HG03354 (cell line): Measurements from ENCODE around the gene MRPS18C.

Experiments used
- ATAC-seq: cut with Tn5 transposase; IDR thresholded peaks from one replicate; pipeline ENCODE4 v1.9.1; 2021; ENCODE audit warnings: mild to moderate bottlenecking; ENCODE audit not compliant: unreplicated experiment, poor library complexity, severe bottlenecking

Gene MRPS18C

GRCh38 chr4:83455281-83456183 is at the start of gene MRPS18C, which contains the start of gene HELQ:
Gene MRPS18C (plus strand): TSS chr4:83456058. CDS start chr4:83456078, 20 bp downstream.
Gene HELQ (minus strand): TSS chr4:83455823. CDS start chr4:83455693, 130 bp downstream.
- peak; percentile 96 for ATAC-seq

DNA sequence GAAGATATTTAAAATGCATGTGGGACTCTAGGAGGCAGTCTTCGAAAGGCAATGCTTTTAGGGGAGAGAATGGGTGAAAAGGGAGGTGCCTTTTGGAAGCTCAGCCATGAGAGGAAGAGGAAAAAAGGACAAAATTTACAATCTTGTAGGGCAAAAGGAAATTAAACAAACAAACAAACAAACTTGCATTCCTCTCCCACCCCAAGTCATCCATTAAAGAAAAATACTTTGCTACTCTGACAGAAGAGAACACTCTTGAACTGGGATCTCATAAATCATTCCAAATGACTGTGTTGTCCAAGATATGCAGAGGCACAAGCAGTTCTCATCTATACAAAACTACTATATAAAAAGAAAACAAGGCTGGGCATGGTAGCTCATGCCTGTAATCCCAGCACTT is 47.0 kb upstream of the MRPS18C start:
- no peak for ATAC-seq

GRCh38 chr4:83413676-83414075 is 42.2 kb upstream of the MRPS18C start:
- ATAC-seq: no peak

DNA sequence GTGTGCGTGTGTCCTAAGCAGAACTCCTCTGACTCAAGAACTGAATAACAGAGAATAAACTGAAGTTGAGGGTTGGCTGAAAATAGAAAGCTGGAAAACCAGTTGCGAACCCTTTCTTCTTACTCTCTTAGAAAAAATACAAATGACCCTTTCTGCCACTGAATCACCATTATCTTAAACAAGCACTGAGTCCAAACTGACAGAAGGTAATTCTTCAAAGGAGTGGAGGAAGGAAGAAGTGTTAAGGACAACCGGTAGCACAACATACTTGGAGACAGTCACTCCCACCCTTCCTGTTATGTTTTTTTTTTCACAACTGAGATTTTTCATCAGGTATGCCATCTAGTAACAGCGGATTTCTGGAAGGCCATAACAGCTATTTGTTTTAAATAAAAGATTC is 38.3 kb upstream of the MRPS18C start:
- no peak for ATAC-seq

- ATAC-seq: no peak
These were observed 37.6 kb upstream of the MRPS18C start for GRCh38 chr4:83418211-83418610.

- ATAC-seq: no peak
These were observed 24.7 kb upstream of the MRPS18C start for GRCh38 chr4:83431200-83431599.

- no peak for ATAC-seq
These were observed 19.2 kb upstream of the MRPS18C start for GRCh38 chr4:83436680-83437079.

GRCh38 chr4:83438719-83439118 is 17.1 kb upstream of the MRPS18C start:
- no peak for ATAC-seq

DNA sequence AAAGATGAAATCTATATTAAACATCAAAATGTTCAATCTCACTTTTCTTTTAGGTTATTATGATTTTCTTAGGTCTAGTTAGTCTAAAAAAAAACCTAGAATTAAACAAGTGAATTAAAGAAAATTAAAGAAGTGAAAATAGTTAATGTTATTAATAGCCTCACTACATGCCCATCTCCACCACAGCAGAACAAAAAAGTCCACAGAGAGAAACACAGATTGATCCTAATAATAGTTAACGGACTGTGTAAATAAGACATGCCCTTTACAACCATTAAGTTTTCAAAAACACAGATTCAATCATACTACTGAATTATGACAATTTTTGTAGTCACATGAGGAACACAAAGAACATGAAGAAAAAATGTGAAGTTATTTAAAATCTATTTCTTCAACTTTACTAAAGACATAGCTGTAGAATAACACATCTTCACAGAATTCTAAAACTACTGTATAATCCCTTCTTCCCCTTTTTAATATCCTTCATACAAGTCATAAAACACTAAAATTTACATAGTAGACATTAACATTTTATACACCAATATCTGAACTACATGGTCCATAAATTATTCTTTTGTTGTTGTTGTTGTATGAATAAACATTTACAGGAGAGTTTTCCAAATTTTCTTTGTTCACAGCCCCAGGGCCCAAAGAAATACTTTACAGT is 15.6 kb upstream of the MRPS18C start:
- ATAC-seq: no peak

DNA sequence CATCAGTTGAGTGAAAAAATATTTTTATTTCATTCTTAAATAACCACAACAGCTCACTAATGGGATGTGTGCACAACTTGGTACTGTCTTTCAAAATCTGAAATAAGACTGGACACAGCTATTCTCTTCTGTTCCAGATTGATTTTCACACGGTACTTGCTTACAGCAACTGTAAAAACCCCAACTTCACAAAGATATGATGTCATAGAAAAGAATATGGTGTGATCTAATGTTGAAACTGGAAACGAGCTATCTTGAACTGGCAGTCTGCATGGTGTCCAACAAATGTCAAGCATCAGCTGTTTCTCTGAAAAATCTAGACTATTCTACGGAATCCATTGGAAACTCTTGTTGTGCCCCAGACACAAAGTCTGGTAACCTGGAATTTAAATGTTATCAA is 15.0 kb upstream of the MRPS18C start:
- ATAC-seq: peak; percentile 50

- ATAC-seq: no peak
These were observed 6.8 kb upstream of the MRPS18C start for GRCh38 chr4:83449009-83449408.

- no peak for ATAC-seq
These were observed 1.2 kb upstream of the MRPS18C start for GRCh38 chr4:83454686-83455085.

DNA sequence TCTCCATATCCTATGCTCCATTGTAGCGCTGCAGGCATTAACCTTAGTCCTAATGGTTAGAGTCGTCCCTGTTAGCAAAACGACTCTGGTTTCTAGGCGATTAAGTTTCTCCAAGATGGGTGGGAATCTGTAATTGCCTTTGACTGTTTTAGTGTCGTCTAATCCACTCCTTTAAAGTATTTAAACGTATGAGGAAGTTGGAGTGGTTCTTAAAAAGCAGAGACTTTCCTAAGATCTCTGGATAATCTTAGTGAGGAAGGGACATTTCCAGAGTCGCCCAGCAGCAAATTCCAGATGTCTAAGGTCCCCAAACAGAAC is 285 bp downstream of the MRPS18C start:
- ATAC-seq: no peak

GRCh38 chr4:83473423-83473822 is 17.6 kb downstream of the MRPS18C start:
- ATAC-seq: no peak

GRCh38 chr4:83473966-83474365 is 18.1 kb downstream of the MRPS18C start:
- ATAC-seq: no peak

GRCh38 chr4:83484500-83485461 is 28.9 kb downstream of the MRPS18C start, which contains the start of gene ABRAXAS1:
Gene ABRAXAS1 (minus strand): TSS chr4:83485100. CDS start chr4:83485072, 28 bp downstream.
- peak; percentile 97 for ATAC-seq

DNA sequence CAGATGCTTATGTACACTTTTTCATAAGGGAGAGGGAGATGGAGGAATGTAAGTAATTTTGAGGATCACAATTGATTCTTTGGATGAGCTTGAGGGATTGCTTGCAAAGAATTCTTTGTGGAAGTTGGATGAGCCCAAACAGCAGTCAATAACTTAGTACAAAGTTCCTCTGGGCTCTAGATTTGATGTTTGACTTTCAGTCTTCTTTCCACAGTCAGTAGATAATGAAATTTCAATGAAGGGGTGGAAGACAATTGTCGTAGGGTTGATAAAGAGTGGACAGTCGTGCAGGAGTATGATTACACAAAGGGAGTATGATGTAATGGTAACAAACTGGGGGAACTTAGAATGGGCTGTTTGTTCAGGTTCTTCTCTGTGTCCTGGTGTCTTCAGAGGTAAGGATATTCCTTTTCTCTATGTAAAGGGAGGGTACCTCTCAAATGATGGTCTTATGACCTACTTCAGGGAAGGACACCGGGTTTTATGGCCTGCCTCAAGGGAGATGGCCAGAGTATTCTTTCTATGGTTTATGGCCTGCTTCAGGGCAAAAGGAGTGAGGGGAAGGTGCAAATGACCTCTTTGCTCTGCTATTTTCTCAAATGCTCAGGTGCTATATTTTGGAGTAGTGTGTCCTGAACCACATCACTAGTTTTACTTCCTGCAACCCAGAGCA is 30.7 kb downstream of the MRPS18C start:
- ATAC-seq: no peak

DNA sequence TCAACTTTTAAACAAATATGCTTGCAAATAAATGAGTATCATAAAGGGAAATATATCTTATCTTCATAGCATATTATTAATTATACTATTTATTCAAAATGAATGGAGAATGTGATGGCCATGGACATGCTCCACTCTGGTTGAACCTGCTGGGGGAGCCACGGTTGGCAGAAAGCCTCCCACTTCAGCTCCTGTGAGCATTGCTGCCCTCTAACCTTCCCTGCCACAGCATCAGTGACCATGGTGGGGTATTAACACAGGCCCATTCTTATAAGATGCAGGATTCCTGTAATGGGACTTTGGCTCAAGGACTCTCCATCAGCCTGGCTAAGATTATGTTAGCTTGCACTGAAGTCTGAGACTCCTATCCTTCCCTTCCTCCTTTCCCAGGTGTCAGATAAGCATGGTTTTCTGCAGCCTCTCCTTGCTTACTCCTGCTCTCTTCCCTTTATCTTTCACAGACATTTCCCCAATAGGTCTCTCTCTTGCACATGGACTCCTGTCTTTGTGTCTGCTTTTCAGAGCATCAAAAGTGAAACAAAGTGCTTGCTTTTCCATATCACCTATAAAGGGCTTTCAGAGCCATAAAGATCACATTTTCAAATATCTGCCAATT is 34.0 kb downstream of the MRPS18C start:
- no peak for ATAC-seq

- peak; percentile 79 for ATAC-seq
These were observed 35.1 kb downstream of the MRPS18C start for GRCh38 chr4:83490876-83491450.
